SU-DHL-6 (cell line): ENCODE data around the gene NPIPA1.
"Not testable (repeated sequence)": the region's sequence is repeated elsewhere in the genome, so short reads cannot be mapped to it uniquely, and the experiment has no call there.

Source experiments
- CTCF ChIP-seq: fragments of 200-600 bp; sonication (generic); IDR thresholded peaks from one replicate; pipeline ENCODE4 v1.5.1; 2017; ENCODE audit warnings: antibody characterized with exemption, mild to moderate bottlenecking, low read length, moderate library complexity; ENCODE audit not compliant: insufficient read depth, poor library complexity, severe bottlenecking
- EZH2phosphoT487 ChIP-seq: fragments of 200-600 bp; sonication (generic), shearing (Covaris generic); conservative IDR thresholded peaks from 2 replicates; pipeline ENCODE4 v1.6.1; 2018; ENCODE audit warnings: mild to moderate bottlenecking, antibody characterized with exemption, low read length, moderate library complexity, mixed read lengths

- TF ChIP-seq CTCF, EZH2phosphoT487: not testable (repeated sequence)
These were observed 52.3 kb downstream of the NPIPA1 start for GRCh38 chr16:14989291-14990281.
